K562 (cell line): ENCODE results near the gene FBXW8.

Source experiments
- CTCF ChIP-seq, 3 experiments: IDR thresholded peaks in 2 of 3; conservative IDR thresholded peaks in 1 of 3; 2 replicates each; pipeline ENCODE4 v1.5.1; 2011 to 2012; ENCODE audit warnings: low read length in 3 of 3, mild to moderate bottlenecking in 3 of 3, control low read depth in 2 of 3, improper control_type of control experiment in 1 of 3, inconsistent platforms in 1 of 3, low read depth in 1 of 3, mixed read lengths in 1 of 3, moderate library complexity in 1 of 3; ENCODE audit not compliant: insufficient read depth in 2 of 3
- HDGF ChIP-seq: fragments of 450-650 bp; IDR thresholded peaks from 2 replicates; pipeline ENCODE4 v1.6.1; 2016
- MYC ChIP-seq, 2 experiments: fragments of 250-450 bp in 1 of 2; sonication (Bioruptor Pico) in 1 of 2; IDR thresholded peaks; 2 replicates each; pipeline versions ENCODE4 v1.5.1 to v1.6.1; 2012 to 2021; ENCODE audit warnings: low read depth in 2 of 2, borderline replicate concordance in 1 of 2, improper control_type of control experiment in 1 of 2, low read length in 1 of 2, mild to moderate bottlenecking in 1 of 2, moderate library complexity in 1 of 2
- TEAD4 ChIP-seq, 2 experiments: sonication (generic) in 1 of 2; formaldehyde crosslinking in 1 of 2; IDR thresholded peaks; 2 replicates each; pipeline versions ENCODE4 v1.6.1 to v1.8.0; 2012 to 2022; ENCODE audit warnings: borderline replicate concordance in 1 of 2, inconsistent platforms in 1 of 2, low read length in 1 of 2, mild to moderate bottlenecking in 1 of 2, missing genetic modification reagents in 1 of 2
- ZEB2 ChIP-seq: fragments of 450-650 bp; IDR thresholded peaks from 2 replicates; pipeline ENCODE4 v1.6.1; 2016

DNA sequence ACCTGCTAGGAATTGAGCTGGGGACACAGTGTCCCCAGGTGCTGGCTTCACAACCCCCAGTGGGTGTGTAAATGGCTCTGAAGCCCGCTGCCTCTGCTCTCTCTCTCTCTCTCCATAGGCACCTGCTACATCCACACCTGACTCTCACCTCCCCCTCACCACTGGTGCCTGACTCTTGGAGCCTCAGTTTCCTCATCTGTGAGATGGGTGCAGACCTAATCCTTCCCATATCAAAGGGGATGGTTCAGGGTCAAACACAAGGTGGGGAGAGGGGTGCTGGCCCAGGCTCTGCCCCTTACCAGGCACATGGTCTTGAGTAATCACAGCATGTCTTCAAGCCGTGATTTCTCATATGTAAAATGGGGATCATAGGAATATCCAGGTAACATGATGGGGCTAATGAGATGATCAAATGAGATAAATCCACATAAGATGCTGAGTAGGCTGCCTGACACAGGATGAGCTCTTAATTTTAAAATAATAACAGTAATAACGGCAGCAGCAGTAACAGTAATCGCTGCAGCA, 150.9 kb downstream of the FBXW8 start:
- no peak for TF ChIP-seq ZEB2
- no peak for TF ChIP-seq CTCF (IDR thresholded peaks at IDR 0.05 in 2 of 3, conservative IDR thresholded peaks at IDR 0.05 in 1 of 3; ENCODE audit: insufficient read depth in 2 of 3, low read depth in 1 of 3, low read length in 3 of 3)
- no peak for TF ChIP-seq TEAD4 (IDR thresholded peaks at IDR 0.05; ENCODE audit: low read length)
- no peak for TF ChIP-seq TEAD4 (CRISPR knock-in tag; IDR thresholded peaks at IDR 0.05; ENCODE audit: borderline replicate concordance)
- TF ChIP-seq MYC (IDR thresholded peaks at IDR 0.05; ENCODE audit: low read depth, low read length) = no peak
- TF ChIP-seq MYC (CRISPR knock-in tag; IDR thresholded peaks at IDR 0.05; ENCODE audit: borderline replicate concordance, low read depth) = no peak
- TF ChIP-seq HDGF = no peak
